NAMALWA (cell line): ENCODE data around the gene BBC3.
"Not testable (repeated sequence)": the region's sequence is repeated elsewhere in the genome, so short reads cannot be mapped to it uniquely, and the experiment has no call there.

Experiments
- DNase-seq: peaks from one replicate; pipeline ENCODE4 v3.0.0-alpha.2; 2015; ENCODE audit warnings: low spot score

BBC3 gene

GRCh38 chr19:47230921-47231214 lies at the start of gene BBC3:
Gene BBC3, minus strand, starts transcription at chr19:47231199. Its CDS starts 2,768 bp downstream, at chr19:47228431.
- no peak for DNase-seq

- peak; percentile 73 for DNase-seq
Observed at GRCh38 chr19:47280183-47280797, 49.3 kb upstream of the BBC3 start.

- not testable (repeated sequence) for DNase-seq
Observed at GRCh38 chr19:47276513-47276912, 45.5 kb upstream of the BBC3 start.

GRCh38 chr19:47275791-47276461 lies 44.9 kb upstream of the BBC3 start:
- DNase-seq, result no peak

GRCh38 chr19:47274891-47275761 lies 44.1 kb upstream of the BBC3 start:
- DNase-seq, result no peak

GRCh38 chr19:47274071-47274890 lies 43.3 kb upstream of the BBC3 start, which contains the start of gene INAFM1:
Gene INAFM1, plus strand, starts transcription at chr19:47274885. Its CDS starts 35 bp downstream, at chr19:47274920.
- DNase-seq, result peak; percentile 94

GRCh38 chr19:47273313-47274070 lies 42.5 kb upstream of the BBC3 start:
- peak; percentile 90 for DNase-seq

- no peak for DNase-seq
Observed at GRCh38 chr19:47272448-47273312, 41.7 kb upstream of the BBC3 start.

- DNase-seq, result no peak
Observed at GRCh38 chr19:47271949-47272348, 41.0 kb upstream of the BBC3 start.

GRCh38 chr19:47270408-47270807 lies 39.4 kb upstream of the BBC3 start:
- DNase-seq, result no peak

GRCh38 chr19:47269596-47269995 lies 38.6 kb upstream of the BBC3 start:
- no peak for DNase-seq

GRCh38 chr19:47268028-47268427 lies 37.0 kb upstream of the BBC3 start:
- DNase-seq, result no peak

- DNase-seq, result no peak
Observed at GRCh38 chr19:47267350-47267759, 36.4 kb upstream of the BBC3 start.

GRCh38 chr19:47266401-47266941 lies 35.5 kb upstream of the BBC3 start:
- DNase-seq, result no peak

- DNase-seq, result no peak
Observed at GRCh38 chr19:47264629-47265028, 33.6 kb upstream of the BBC3 start.

GRCh38 chr19:47261946-47262793 lies 31.2 kb upstream of the BBC3 start:
- DNase-seq, result peak; percentile 89

- no peak for DNase-seq
Observed at GRCh38 chr19:47260476-47260875, 29.5 kb upstream of the BBC3 start.

GRCh38 chr19:47258895-47259555 lies 28.0 kb upstream of the BBC3 start:
- no peak for DNase-seq

GRCh38 chr19:47258434-47258833 lies 27.4 kb upstream of the BBC3 start:
- DNase-seq, result no peak
